ENCODE data around the gene MOGAT2. TPM values are rescaled to one million over a fixed set of nuclear protein-coding genes. Genes with fewer than 3 reads are reported as not detected.

The MOGAT2 gene
- total and polyA plus RNA-seq, 2 of the 13 experiments (the other 11 are each of a cell fraction or from before 2014, with no cell fraction given) = 27.2 to 27.8 TPM

GRCh38 chr11:75762885-75763284 is 45.2 kb downstream of the MOGAT2 start (continued):
- TF ChIP-seq PRDM10 (CRISPR knock-in tag; IDR thresholded peaks at IDR 0.05; ENCODE audit: low read depth) = peak; percentile 89
- TF ChIP-seq PRMT3 (CRISPR knock-in tag; IDR thresholded peaks at IDR 0.05; ENCODE audit: borderline replicate concordance, low read depth) = no peak
- TF ChIP-seq TARDBP (CRISPR knock-in tag; IDR thresholded peaks at IDR 0.05) = peak; percentile 75; the same call in 1 of the 2 replicates
- TF ChIP-seq HINFP (CRISPR knock-in tag; IDR thresholded peaks at IDR 0.05; ENCODE audit: low read depth) = no peak
- no peak for TF ChIP-seq CSRNP2 (CRISPR knock-in tag; conservative IDR thresholded peaks at IDR 0.05; ENCODE audit: low read depth)
- no peak for TF ChIP-seq FOXA1 (IDR thresholded peaks at IDR 0.05)
- peak; percentile 94 for TF ChIP-seq FOXA1 (CRISPR knock-in tag; IDR thresholded peaks at IDR 0.05)
- TF ChIP-seq ZNF687 (CRISPR knock-in tag; IDR thresholded peaks at IDR 0.05) = no peak
- no peak for TF ChIP-seq PAX8 (CRISPR knock-in tag; IDR thresholded peaks at IDR 0.05; ENCODE audit: borderline replicate concordance)
- no peak for TF ChIP-seq ZNF564 (CRISPR knock-in tag; IDR thresholded peaks at IDR 0.05)
- TF ChIP-seq RFX3 (CRISPR knock-in tag; IDR thresholded peaks at IDR 0.05) = no peak
- 0 out of 2 replicates have a peak, but pooled peaks have one; percentile 19 for TF ChIP-seq ZMYM4 (CRISPR knock-in tag; IDR thresholded peaks at IDR 0.05)
- TF ChIP-seq ZNF691 (CRISPR knock-in tag; IDR thresholded peaks at IDR 0.05; ENCODE audit: borderline replicate concordance, low read depth) = no peak
- no peak for TF ChIP-seq SMAD9 (CRISPR knock-in tag; IDR thresholded peaks at IDR 0.05)
